LNCAP (cell line): Measurements from ENCODE around the gene NUP214.

Experiments used
- CTCF ChIP-seq: fragments of 450-650 bp; IDR thresholded peaks from 2 replicates; pipeline ENCODE4 v1.5.1; 2017; ENCODE audit warnings: mild to moderate bottlenecking

NUP214 gene

DNA sequence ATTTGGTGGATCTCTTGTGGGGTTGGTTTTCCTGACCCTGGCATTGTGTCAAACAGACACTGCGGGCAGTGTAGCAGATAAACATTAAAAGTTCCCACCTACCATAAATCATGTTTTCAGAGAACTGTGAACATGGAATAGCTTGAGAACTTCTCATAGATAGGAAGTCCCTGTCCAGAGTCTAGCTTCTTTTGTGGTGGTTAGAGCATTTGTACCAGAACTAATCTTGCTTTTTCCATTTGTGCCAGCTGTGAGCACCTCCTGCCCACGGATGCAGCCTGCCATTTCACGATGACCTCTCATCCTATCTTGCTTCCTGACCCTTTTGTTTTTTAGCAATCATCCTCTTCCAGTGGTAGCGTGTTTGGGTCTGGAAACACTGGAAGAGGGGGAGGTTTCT lies 89.5 kb downstream of the NUP214 start:
- TF ChIP-seq CTCF: no peak

GRCh38 chr9:131216806-131217205 lies 91.4 kb downstream of the NUP214 start:
- TF ChIP-seq CTCF: no peak

GRCh38 chr9:131217331-131218031 lies 92.1 kb downstream of the NUP214 start:
- TF ChIP-seq CTCF: no peak

- no peak for TF ChIP-seq CTCF
Observed at GRCh38 chr9:131218370-131218769, 93.0 kb downstream of the NUP214 start.

GRCh38 chr9:131220485-131220884 lies 95.1 kb downstream of the NUP214 start:
- no peak for TF ChIP-seq CTCF

GRCh38 chr9:131222460-131222859 lies 97.1 kb downstream of the NUP214 start:
- no peak for TF ChIP-seq CTCF

DNA sequence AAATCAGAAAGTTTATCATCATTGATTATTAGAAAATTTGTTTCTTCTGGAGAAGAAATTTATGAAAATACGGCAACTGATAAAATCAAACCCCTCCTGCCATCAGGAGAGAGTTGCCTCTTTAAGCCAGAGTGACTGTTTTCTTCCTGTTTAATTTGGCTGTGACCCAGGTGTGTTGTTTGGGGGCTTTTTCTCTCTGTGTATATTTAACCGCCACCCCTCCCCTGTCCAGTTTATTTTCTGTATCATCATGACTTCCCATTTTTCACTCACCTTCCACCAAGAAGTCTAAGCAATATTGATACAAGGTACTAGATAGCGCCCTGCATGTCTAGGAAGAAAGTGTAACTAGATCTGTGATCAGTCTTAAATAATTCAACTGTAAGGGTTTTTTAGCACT lies 100.8 kb downstream of the NUP214 start:
- no peak for TF ChIP-seq CTCF
